Smooth muscle cell of the brain vasculature (primary cell): Measurements from ENCODE around the gene ZNF354C.

ENCODE experiments used
- DNase-seq: peaks from one replicate; pipeline ENCODE4 v3.0.0-alpha.2; 2012; ENCODE audit warnings: low read depth, low spot score

Gene ZNF354C

DNA sequence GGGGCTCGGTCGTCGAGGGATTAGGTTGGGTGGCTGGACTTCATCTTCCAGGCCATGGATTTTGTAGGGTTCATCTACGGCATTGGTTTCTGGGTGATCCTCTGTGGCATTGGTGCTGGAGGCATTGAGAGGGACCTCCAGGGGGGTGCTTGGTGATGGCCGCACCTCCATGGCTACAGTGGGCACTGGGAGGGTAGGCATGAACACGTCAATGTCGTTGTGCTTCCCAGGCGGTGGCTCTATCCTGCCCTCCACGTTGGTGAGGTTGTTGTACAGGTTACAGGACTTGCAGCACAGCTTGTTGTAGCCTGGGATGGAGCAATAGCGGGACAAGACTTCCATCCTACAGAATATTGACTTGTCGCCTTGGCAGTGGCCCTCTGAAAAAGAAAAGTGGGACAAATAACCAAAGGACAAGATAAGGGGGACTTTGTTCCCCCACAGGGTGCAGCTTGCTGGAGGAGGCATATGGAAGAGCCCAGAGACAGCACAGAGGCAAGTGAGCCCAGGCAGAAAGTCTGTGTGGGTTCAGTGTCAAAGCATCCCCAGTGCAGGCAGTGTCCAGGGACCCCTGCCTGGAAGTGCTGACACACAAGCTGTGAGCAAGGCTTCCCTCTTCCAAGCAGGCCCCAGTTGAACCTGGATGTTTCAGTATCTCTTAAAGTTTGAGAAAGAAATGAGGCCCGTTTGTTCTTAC lies 53.9 kb downstream of the ZNF354C start:
- no peak for DNase-seq

GRCh38 chr5:179114756-179115155 lies 54.6 kb downstream of the ZNF354C start:
- DNase-seq, result no peak

GRCh38 chr5:179115307-179115706 lies 55.1 kb downstream of the ZNF354C start:
- no peak for DNase-seq

DNA sequence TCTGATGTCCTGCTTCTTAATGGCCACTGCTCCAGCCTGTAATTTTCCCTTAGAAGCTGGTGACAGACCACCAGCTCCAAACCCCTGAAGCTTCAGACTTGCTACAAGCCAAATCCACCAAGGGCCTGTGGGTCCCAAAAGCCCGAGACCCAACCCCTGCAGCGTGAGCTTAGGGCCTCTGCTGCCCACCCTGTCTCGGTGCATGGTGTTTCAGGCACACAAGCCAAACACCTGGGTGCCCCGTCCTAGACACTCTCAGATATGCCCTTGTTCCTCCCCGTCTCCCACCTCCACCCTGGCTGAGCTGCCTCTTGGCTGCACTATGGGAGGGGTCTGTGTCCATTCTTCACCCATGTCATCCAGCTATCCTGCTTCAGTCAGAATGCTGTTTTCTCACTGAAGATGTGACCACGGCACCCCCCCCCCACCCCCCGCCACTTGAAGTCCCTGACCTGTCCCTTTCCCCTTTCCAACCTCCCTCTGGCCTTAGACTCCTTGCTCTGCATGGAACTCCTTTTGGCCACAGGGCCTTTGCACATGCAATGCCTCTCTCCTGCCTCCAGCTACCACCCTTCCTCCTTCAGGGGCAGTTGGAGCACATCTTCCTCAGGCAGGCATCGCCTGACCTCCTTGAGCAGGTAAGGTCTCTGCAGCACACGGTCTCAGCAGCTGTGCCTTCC lies 55.8 kb downstream of the ZNF354C start:
- DNase-seq, result no peak

GRCh38 chr5:179118338-179118737 lies 58.2 kb downstream of the ZNF354C start:
- DNase-seq, result no peak

GRCh38 chr5:179118756-179119414 lies 58.7 kb downstream of the ZNF354C start:
- DNase-seq, result no peak

- no peak for DNase-seq
Observed at GRCh38 chr5:179119415-179120170, 59.4 kb downstream of the ZNF354C start.

- no peak for DNase-seq
Observed at GRCh38 chr5:179120421-179120861, 60.3 kb downstream of the ZNF354C start.

DNA sequence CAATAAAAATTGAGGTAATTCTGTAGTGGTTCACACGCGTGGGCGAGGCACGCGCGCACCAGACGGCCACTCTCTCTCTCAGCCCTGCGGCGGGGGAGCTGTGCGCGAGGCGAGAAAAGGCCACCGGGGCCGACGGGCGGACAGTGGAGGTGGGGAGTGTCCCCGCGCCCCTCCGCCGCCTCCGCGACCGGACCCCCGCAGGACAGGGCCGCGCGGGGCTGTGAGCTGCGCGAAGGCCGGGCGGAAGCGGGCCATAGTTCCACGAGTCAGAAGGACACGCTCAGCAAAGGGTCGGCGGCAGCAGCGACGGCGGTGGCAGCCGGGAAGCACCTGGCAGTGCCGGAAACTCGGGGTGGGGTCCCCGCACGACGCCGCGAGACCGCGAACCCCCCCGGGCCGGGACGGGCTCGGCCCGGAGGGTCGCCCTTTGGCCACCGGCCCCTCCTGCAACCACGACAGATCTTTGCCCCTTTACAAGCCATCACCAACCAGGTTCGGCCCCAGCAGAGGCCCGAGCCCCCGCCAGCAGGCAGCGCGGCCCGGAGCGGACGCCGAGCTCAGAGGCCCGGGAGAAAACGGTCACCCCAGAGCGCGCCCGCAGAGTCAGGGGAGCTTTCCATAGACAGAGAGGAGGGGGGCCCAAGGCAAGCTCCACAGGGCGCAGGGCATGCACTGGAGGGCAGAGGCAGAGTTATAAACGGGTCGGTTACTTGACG lies 60.9 kb downstream of the ZNF354C start:
- DNase-seq, result no peak

DNA sequence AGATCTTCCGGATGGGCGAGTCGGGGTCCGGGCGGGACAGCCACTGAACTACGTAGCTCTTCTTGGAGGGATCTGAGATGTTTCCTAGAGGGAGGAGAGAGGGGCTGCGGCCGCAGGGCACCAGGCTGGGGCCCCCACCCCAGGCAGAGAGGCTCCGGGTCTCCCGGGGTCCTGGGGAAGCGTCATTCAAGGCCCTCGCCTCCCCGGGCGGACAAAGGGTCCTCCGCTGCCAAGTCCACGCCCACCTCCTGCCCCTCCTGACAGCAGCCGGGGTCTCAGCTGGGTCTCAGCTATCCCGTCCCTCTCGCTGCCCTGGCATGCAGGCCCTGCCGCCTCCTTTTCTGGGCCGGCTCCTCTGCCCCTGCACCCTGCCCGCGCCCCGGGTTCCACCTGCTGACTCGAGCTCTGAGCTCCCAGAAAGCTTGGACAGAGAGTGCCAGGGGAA lies 61.5 kb downstream of the ZNF354C start:
- no peak for DNase-seq

DNA sequence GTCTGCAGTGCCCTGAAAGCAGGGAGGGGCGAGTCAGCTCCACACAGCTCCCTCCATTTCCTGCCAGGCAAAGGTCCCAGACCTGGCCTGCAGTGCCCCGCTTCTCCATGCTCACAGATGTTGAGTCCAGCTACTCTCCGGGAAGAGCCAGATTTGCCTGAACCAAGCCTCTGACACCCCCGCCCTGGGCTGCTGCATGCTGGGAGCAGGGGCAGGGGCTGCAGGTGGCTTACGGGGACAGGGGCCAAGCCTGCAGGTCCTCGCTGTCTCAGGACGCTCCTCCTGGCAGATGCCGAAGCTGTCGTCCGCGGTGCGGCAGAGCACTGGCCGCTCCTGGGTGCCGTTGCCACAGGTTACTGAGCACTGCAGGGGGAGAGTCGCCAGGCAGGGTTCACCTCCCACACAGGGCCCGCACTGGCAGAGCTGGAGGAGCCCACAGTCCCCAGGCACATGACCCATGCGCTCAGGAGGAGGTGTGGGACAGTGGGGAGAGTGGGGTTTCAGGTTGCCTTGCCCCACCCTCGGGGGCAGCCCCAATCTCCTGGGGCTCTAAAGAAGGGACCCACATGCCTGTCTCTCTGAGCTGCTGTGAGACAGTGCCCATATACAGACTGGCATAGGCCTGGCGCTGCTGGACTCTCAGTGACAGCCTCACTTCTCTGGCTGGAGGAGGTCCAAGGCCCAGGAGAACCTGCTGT lies 62.4 kb downstream of the ZNF354C start:
- no peak for DNase-seq

DNA sequence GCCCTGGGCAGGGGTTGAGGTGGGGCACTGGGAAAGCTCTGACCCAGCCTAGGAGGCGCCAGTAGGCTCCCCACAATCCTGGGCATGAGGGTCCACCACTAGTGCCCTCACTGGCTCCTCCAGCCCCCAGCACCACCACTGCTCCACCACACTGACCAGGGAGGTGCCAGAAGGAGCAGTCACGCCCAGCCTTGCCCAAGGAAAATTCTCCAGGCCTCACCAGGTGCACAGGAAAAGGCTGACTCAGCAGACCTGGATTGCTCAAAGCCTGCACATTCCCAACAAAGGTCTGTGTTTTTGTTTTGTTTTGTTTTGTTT lies 62.9 kb downstream of the ZNF354C start:
- DNase-seq, result no peak

- no peak for DNase-seq
Observed at GRCh38 chr5:179123491-179124272, 63.5 kb downstream of the ZNF354C start.

DNA sequence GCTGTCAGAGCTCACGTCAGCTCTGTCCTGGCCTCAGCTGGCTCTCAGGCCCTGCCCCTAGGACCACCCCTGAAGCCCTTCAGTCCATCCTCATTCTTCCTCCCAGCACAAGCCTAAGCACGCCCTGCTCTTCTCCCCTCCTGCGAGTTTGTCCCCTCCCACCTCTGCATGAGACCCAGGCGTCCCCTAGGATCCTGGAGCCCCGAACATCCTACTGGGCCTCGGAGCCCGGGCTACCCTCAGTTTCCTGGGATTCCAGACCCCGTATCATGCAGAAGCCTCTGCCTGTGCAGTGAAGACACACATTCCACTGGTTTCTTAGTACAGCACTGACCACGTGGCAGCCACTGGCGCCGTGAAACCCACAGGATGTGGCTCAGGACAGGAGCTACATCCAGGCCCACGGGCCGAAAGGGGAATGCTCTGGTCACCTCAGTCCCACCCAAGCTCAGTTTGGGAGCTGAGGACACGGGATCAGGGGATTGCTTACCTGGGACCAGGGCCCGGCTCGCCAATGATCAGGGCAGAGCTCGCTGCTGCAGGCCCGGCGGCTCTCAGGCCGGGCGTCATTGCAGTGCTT lies 64.2 kb downstream of the ZNF354C start:
- DNase-seq, result no peak

- no peak for DNase-seq
Observed at GRCh38 chr5:179124853-179125788, 64.9 kb downstream of the ZNF354C start.

- no peak for DNase-seq
Observed at GRCh38 chr5:179125789-179126505, 65.8 kb downstream of the ZNF354C start.

GRCh38 chr5:179126506-179126991 lies 66.4 kb downstream of the ZNF354C start:
- DNase-seq, result no peak
